Spleen (tissue), 11 donors: ENCODE measurements around the gene CCDC70. TPM values are rescaled to one million over a fixed set of nuclear protein-coding genes. Genes with fewer than 3 reads are reported as not detected.

ENCODE experiments used
- DNase-seq: peaks from one replicate; pipeline ENCODE4 v3.0.0-alpha.2; 2020
- H3K27ac ChIP-seq, 8 donors: fragments of 200-600 bp; sonication (generic) in 7 of 8; 1 replicate in 4 of 8; 2 replicates in 4 of 8; pipeline versions ENCODE4 v1.5.0 to v1.8.0; 2016 to 2021; ENCODE audit warnings: inconsistent platforms in 4 of 8, mild to moderate bottlenecking in 4 of 8, moderate library complexity in 1 of 8
- H3K27me3 ChIP-seq, 7 donors: fragments of 200-600 bp; sonication (generic) in 6 of 7; replicated peaks in 1 of 7; 1 replicate in 4 of 7; 2 replicates in 3 of 7; pipeline versions ENCODE4 v1.5.0 to v1.8.0; 2016 to 2021; ENCODE audit warnings: inconsistent platforms in 3 of 7, mild to moderate bottlenecking in 1 of 7
- H3K36me3 ChIP-seq, 6 donors: fragments of 200-600 bp; sonication (generic) in 5 of 6; 1 replicate in 4 of 6; 2 replicates in 2 of 6; pipeline versions ENCODE4 v1.5.0 to v1.8.0; 2016 to 2021; ENCODE audit warnings: inconsistent platforms in 2 of 6
- H3K4me1 ChIP-seq, 6 donors: fragments of 200-600 bp; sonication (generic) in 5 of 6; 1 replicate in 3 of 6; 2 replicates in 3 of 6; pipeline versions ENCODE4 v1.5.0 to v1.8.0; 2016 to 2021; ENCODE audit warnings: inconsistent platforms in 3 of 6
- H3K4me3 ChIP-seq, 8 donors: fragments of 200-600 bp; sonication (generic) in 7 of 8; 1 replicate in 4 of 8; 2 replicates in 4 of 8; pipeline versions ENCODE4 v1.5.0 to v1.8.0; 2016 to 2021; ENCODE audit warnings: inconsistent platforms in 4 of 8, mild to moderate bottlenecking in 4 of 8, moderate library complexity in 2 of 8
- H3K9me3 ChIP-seq, 8 donors: fragments of 200-600 bp; sonication (generic) in 7 of 8; 1 replicate in 4 of 8; 2 replicates in 4 of 8; pipeline versions ENCODE4 v1.5.0 to v1.8.0; 2016 to 2021; ENCODE audit warnings: inconsistent platforms in 4 of 8
- POLR2A ChIP-seq, 3 donors: fragments of 450-650 bp; IDR thresholded peaks; one replicate each; pipeline ENCODE4 v1.5.1; 2017; ENCODE audit warnings: antibody characterized with exemption in 3 of 3, mild to moderate bottlenecking in 1 of 3
- POLR2AphosphoS5 ChIP-seq, 3 donors: sonication (generic); formaldehyde crosslinking; IDR thresholded peaks; one replicate each; pipeline ENCODE4 v1.5.1; 2017; ENCODE audit warnings: antibody characterized with exemption in 3 of 3
- WGBS, 5 donors: extraction: QIAGEN DNeasy Blood & Tissue Kit in 3 of 5; methylation state at CpG; one replicate each; pipeline versions ENCODE4 v1.1.5 to v1.1.7; 2013 to 2018; 5-methylcytosine and 5-hydroxymethylcytosine counted together
- intact Hi-C: fragments of 100-400 bp; cut with DNase I; formaldehyde crosslinking; loops from one replicate; pipeline ENCODE4 v1.15.0; 2023; ENCODE audit warnings: low total_unique reads
- polyA plus RNA-seq, 3 donors: library from polyadenylated mRNA; stranded (reverse); fragments of 200-250 nt; gene quantifications; one replicate each; pipeline ENCODE4 v1.2.1, GENCODE V29; 2013
- total RNA-seq, 7 donors: library from RNA; depleted of rRNA in 3 of 7; stranded (reverse); fragments of >200 nt in 3 of 7; fragmentation: NEBNext Ultra II Directional in 4 of 7; extraction: Animal tissue kit (Norgen Biotek cat#: 25700) in 4 of 7; gene quantifications; one replicate each; pipeline versions ENCODE4 v1.1.0 to v1.2.1, GENCODE V29; 2016 to 2021
- TF ChIP-seq, protein P1 (sequence below), 11 experiments: fragments of 200-600 bp in 7 of 11; fragments of 450-650 bp in 4 of 11; sonication (generic) in 4 of 11; IDR thresholded peaks in 8 of 11; conservative IDR thresholded peaks in 3 of 11; 1 replicate in 7 of 11; 2 replicates in 4 of 11; pipeline versions ENCODE4 v1.4.0 to v1.8.0; 2016 to 2021; ENCODE audit warnings: antibody characterized with exemption in 11 of 11, inconsistent platforms in 4 of 11, mild to moderate bottlenecking in 1 of 11
- donor health status: healthy with polysubstance abuse.
- donor health status: DM: no; HTN: no; CAD: no; lungs with moderate emphysema.
- donor health status: DM: no; HTN: no; CAD: no.
- donor health status: Bipolar disorder and iron deficiency.
- donor health status: healthy.
- donor health status: DM: no; HTN: no; CAD: no.
- donor health status: DM: yes; HTN: yes; CAD: no.

The CCDC70 gene
- total and polyA plus RNA-seq, 10 donors: not detected

DNA sequence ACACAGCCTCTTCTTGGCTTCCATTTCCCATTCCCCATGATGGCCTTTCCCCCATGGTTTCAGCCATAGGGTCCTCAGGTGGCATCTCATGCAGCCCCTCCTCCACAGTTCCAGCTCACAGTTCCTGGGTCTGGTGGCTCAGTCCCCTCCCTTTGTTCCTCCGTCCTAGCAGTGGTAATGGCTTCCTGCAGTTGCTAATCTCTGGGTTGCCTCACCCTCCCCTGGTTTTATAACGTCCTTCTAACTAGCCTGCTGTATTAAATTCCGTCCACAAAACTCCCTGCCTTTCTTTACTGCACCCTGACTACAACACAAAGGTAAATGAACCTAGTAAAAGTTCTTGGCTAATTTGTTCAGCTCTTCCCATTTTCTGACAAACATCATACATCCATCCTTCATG is 30.9 kb downstream of the CCDC70 start:
- 26 to 56% (median 49%) methylated on average over 3 of the region's 3 CpGs for WGBS, 5 donors
- Histone ChIP-seq H3K36me3 (no peaks in the 10 kb centered on the region), H3K27ac (no peak overlapping the region), H3K4me1 (no peaks in the 10 kb centered on the region), H3K4me3 (no peak overlapping the region), H3K27me3 (peaks cover 0 to 3% (median 0%) of the 10 kb centered on the region in 7 donors), H3K9me3 (no peaks in the 10 kb centered on the region)
- no peak for DNase-seq
- intact Hi-C loops: no loop called here
- TF ChIP-seq, protein P1, sequence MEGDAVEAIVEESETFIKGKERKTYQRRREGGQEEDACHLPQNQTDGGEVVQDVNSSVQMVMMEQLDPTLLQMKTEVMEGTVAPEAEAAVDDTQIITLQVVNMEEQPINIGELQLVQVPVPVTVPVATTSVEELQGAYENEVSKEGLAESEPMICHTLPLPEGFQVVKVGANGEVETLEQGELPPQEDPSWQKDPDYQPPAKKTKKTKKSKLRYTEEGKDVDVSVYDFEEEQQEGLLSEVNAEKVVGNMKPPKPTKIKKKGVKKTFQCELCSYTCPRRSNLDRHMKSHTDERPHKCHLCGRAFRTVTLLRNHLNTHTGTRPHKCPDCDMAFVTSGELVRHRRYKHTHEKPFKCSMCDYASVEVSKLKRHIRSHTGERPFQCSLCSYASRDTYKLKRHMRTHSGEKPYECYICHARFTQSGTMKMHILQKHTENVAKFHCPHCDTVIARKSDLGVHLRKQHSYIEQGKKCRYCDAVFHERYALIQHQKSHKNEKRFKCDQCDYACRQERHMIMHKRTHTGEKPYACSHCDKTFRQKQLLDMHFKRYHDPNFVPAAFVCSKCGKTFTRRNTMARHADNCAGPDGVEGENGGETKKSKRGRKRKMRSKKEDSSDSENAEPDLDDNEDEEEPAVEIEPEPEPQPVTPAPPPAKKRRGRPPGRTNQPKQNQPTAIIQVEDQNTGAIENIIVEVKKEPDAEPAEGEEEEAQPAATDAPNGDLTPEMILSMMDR (IDR thresholded peaks at IDR 0.05 in 8 of 11, conservative IDR thresholded peaks at IDR 0.05 in 3 of 11): no peak
- TF ChIP-seq POLR2AphosphoS5 (IDR thresholded peaks at IDR 0.05): no peak
- no peak for TF ChIP-seq POLR2A (IDR thresholded peaks at IDR 0.05)

DNA sequence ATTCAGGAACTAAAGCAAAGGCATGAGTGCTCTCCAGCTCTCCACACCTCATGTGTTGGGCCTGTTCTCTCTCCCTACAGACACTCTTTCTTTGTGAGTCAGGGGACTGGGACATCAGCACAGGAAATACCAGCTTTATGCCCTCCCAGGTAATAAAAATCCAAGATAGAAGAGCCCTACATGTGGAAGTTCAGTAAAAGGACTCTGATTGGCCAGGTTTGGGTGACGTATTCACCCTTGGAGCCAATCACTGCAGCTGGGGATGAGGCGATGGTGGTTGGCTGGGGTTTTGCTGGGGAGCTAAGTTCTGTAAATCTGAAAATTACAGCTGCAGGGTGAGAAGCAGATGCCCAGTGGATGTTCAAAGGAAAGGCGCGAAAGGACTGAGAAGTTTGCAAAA is 32.5 kb downstream of the CCDC70 start:
- Histone ChIP-seq H3K4me3 (no peak overlapping the region), H3K9me3 (no peaks in the 10 kb centered on the region), H3K27me3 (peaks cover 0 to 3% (median 0%) of the 10 kb centered on the region in 7 donors), H3K27ac (no peak overlapping the region), H3K36me3 (no peaks in the 10 kb centered on the region), H3K4me1 (no peaks in the 10 kb centered on the region)
- WGBS, 5 donors: 90 to 97% (median 93%) methylated on average over 4 of the region's 4 CpGs
- no peak for DNase-seq
- intact Hi-C loops: no loop called here
- TF ChIP-seq POLR2AphosphoS5 (IDR thresholded peaks at IDR 0.05) (no peak), POLR2A (IDR thresholded peaks at IDR 0.05) (no peak)
- TF ChIP-seq, protein P1 (IDR thresholded peaks at IDR 0.05 in 8 of 11, conservative IDR thresholded peaks at IDR 0.05 in 3 of 11): no peak

DNA sequence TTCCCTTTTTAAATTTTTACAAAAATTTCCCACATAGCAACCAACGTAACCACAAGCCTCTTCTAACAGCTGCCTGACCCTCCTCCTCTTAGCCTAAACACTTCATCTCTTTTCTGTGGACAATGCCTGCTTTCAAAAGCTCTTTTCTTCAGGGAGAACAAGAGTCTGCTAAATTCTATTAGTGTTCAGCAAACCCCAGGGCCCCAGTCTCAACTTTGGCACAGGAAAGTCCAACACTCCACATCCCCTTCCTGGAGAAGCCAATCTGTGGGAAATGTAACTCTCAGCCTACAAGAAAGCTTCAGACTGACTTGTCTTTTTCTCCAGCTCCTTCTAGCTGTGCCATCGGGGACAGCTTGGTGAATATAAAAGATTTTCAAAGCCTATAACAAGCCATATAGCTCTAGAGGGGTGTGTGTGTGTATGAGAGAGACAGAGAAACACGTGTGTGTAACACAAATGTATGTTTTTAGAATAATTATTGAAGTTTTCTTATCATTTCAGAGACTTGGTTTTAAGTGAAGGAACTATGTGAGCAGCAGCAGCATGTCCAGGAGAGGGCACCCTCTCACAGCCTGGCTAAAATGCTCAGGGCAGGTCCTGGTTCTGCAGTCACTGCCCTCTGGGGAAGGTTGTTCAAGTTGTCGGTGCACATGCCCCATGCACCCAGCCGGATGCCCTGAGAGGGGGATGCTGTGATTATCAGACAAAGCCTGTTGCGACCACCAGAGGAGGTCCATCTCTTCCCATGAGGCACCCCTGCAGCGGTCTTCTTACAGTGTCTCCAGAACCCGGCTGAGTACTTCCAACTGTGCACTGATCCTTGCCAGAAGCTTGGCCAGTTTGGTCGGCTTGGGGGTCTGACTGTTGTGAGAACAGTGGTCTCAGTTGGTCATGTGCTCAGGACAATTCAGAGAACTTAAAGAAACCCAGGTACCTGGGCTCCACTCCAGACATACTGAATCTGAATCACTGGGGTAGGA is 34.4 kb downstream of the CCDC70 start:
- Histone ChIP-seq H3K27ac (no peak overlapping the region), H3K36me3 (no peaks in the 10 kb centered on the region), H3K9me3 (no peaks in the 10 kb centered on the region), H3K4me1 (no peaks in the 10 kb centered on the region), H3K27me3 (peaks cover 0 to 3% (median 0%) of the 10 kb centered on the region in 7 donors), H3K4me3 (no peak overlapping the region)
- TF ChIP-seq, protein P1 (IDR thresholded peaks at IDR 0.05 in 8 of 11, conservative IDR thresholded peaks at IDR 0.05 in 3 of 11): peak in 8 of 11 experiments; percentile 7 to 61 (median 52)
- TF ChIP-seq POLR2A (IDR thresholded peaks at IDR 0.05): no peak
- TF ChIP-seq POLR2AphosphoS5 (IDR thresholded peaks at IDR 0.05): no peak
- WGBS, 5 donors: 37 to 48% (median 41%) methylated on average over 6 to 9 of the region's 9 CpGs
- intact Hi-C loops: loop anchor here (5.0 kb wide), 1 partner anchor 231 kb away; the partner anchor contains the start of gene NEK5
- DNase-seq: peak; percentile 81

DNA sequence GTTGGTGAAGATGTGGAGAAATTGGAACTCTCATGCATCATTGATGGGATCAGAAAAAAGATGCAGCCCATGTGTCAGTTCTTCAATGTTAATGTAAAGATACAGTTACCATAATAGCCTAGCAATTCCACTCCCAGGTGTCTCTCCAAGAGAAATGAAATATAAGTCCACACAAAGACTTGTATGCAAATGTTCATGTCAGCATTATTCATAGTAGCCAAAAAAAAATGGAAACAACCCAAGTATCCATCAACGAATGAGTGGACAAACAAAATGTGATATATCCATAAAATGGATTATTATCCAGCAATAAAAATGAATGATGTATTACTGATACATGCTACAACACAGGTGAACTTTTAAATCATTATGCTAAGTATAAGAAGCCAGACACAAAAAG is 38.7 kb downstream of the CCDC70 start:
- H3K9me3 ChIP-seq: no peaks in the 10 kb centered on the region
- H3K36me3 ChIP-seq: no peaks in the 10 kb centered on the region
- H3K4me1 ChIP-seq: no peaks in the 10 kb centered on the region
- no peak for TF ChIP-seq POLR2AphosphoS5 (IDR thresholded peaks at IDR 0.05)
- no peak for TF ChIP-seq POLR2A (IDR thresholded peaks at IDR 0.05)
- TF ChIP-seq, protein P1 (IDR thresholded peaks at IDR 0.05 in 8 of 11, conservative IDR thresholded peaks at IDR 0.05 in 3 of 11): no peak
- intact Hi-C loops: no loop called here
- H3K27ac ChIP-seq: no peak overlapping the region
- no peaks in the 10 kb centered on the region for H3K27me3 ChIP-seq
- H3K4me3 ChIP-seq: no peak overlapping the region
- WGBS, 5 donors: 83 to 95% (median 92%) methylated on average over 1 of the region's 1 CpG
- DNase-seq: no peak
